Neutrophil (primary cell): ENCODE measurements around the gene CCDC57.

Experiments
- H3K27ac ChIP-seq: fragments of 200-600 bp; sonication (generic); 2 replicates; pipeline ENCODE4 v1.5.1; 2016; ENCODE audit warnings: mild to moderate bottlenecking, moderate library complexity
- H3K27me3 ChIP-seq: fragments of 200-600 bp; sonication (generic); 2 replicates; pipeline ENCODE4 v1.6.0; 2016; ENCODE audit warnings: mild to moderate bottlenecking
- H3K36me3 ChIP-seq: fragments of 200-600 bp; sonication (generic); 2 replicates; pipeline ENCODE4 v1.5.1; 2017
- H3K4me1 ChIP-seq, 2 experiments: fragments of 200-600 bp in 1 of 2; sonication (generic) in 1 of 2; 1 replicate in 1 of 2; 2 replicates in 1 of 2; pipeline versions ENCODE4 v1.5.1 to v1.6.1; 2013 to 2016; ENCODE audit warnings: low read depth in 1 of 2, low read length in 1 of 2, mild to moderate bottlenecking in 1 of 2, moderate library complexity in 1 of 2; ENCODE audit not compliant: control insufficient read depth in 1 of 2, insufficient read depth in 1 of 2
- H3K4me3 ChIP-seq, 2 experiments: fragments of 200-600 bp in 1 of 2; sonication (generic) in 1 of 2; 1 replicate in 1 of 2; 2 replicates in 1 of 2; pipeline ENCODE4 v1.5.1; 2013 to 2016; ENCODE audit warnings: low read depth in 1 of 2, low read length in 1 of 2, mild to moderate bottlenecking in 1 of 2, moderate library complexity in 1 of 2
- H3K9me3 ChIP-seq: fragments of 200-600 bp; sonication (generic); 2 replicates; pipeline ENCODE4 v1.5.1; 2016
- CTCF ChIP-seq: fragments of 200-600 bp; sonication (generic); IDR thresholded peaks from 2 replicates; pipeline ENCODE4 v1.5.1; 2016; ENCODE audit warnings: antibody characterized with exemption

The CCDC57 gene

GRCh38 chr17:82243648-82244412, 31.2 kb upstream of the CCDC57 start:
- Histone ChIP-seq H3K27ac (peak overlapping the region; percentile 82), H3K4me1 (peaks cover 47 to 58% of the 10 kb centered on the region in 2 experiments), H3K9me3 (no peaks in the 10 kb centered on the region), H3K36me3 (peaks cover 100% of the 10 kb centered on the region), H3K27me3 (no peaks in the 10 kb centered on the region), H3K4me3 (no peak overlapping the region)
- no peak for TF ChIP-seq CTCF

- TF ChIP-seq CTCF: no peak
- H3K4me1 ChIP-seq: peaks cover 54 to 65% of the 10 kb centered on the region in 2 experiments
- no peaks in the 10 kb centered on the region for H3K27me3 ChIP-seq
- peak overlapping the region; percentile 82 for H3K27ac ChIP-seq
- no peak overlapping the region for H3K4me3 ChIP-seq
- H3K9me3 ChIP-seq: no peaks in the 10 kb centered on the region
- H3K36me3 ChIP-seq: peaks cover 100% of the 10 kb centered on the region
Measured at GRCh38 chr17:82242977-82243647, 30.5 kb upstream of the CCDC57 start.

GRCh38 chr17:82242698-82242976, 30.0 kb upstream of the CCDC57 start:
- H3K27ac ChIP-seq: peak overlapping the region; percentile 82
- H3K9me3 ChIP-seq: no peaks in the 10 kb centered on the region
- no peak for TF ChIP-seq CTCF
- H3K36me3 ChIP-seq: peaks cover 100% of the 10 kb centered on the region
- peaks cover 59 to 70% of the 10 kb centered on the region in 2 experiments for H3K4me1 ChIP-seq
- H3K4me3 ChIP-seq: no peak overlapping the region
- H3K27me3 ChIP-seq: no peaks in the 10 kb centered on the region

- peaks cover 100% of the 10 kb centered on the region for H3K36me3 ChIP-seq
- H3K4me3 ChIP-seq: peak overlapping the region in 1 of 2 experiments; percentile 6
- H3K27ac ChIP-seq: peak overlapping the region; percentile 82
- H3K4me1 ChIP-seq: peaks cover 64 to 72% of the 10 kb centered on the region in 2 experiments
- H3K9me3 ChIP-seq: no peaks in the 10 kb centered on the region
- TF ChIP-seq CTCF: no peak
- H3K27me3 ChIP-seq: no peaks in the 10 kb centered on the region
Measured at GRCh38 chr17:82241926-82242697, 29.5 kb upstream of the CCDC57 start.

GRCh38 chr17:82241183-82241925, 28.7 kb upstream of the CCDC57 start:
- no peaks in the 10 kb centered on the region for H3K27me3 ChIP-seq
- H3K36me3 ChIP-seq: peaks cover 100% of the 10 kb centered on the region
- no peaks in the 10 kb centered on the region for H3K9me3 ChIP-seq
- H3K4me3 ChIP-seq: peak overlapping the region in 1 of 2 experiments; percentile 15
- peaks cover 72 to 75% of the 10 kb centered on the region in 2 experiments for H3K4me1 ChIP-seq
- TF ChIP-seq CTCF: no peak
- H3K27ac ChIP-seq: peak overlapping the region; percentile 82
